DLD1 (cell line): ENCODE measurements around the gene OR6N1.

Source experiments
- in situ Hi-C: cut with HindIII; loops from 2 replicates; pipeline ENCODE4 v1.10.0; 2017; ENCODE audit warnings: low sequenced_read_pairs

OR6N1 gene

DNA sequence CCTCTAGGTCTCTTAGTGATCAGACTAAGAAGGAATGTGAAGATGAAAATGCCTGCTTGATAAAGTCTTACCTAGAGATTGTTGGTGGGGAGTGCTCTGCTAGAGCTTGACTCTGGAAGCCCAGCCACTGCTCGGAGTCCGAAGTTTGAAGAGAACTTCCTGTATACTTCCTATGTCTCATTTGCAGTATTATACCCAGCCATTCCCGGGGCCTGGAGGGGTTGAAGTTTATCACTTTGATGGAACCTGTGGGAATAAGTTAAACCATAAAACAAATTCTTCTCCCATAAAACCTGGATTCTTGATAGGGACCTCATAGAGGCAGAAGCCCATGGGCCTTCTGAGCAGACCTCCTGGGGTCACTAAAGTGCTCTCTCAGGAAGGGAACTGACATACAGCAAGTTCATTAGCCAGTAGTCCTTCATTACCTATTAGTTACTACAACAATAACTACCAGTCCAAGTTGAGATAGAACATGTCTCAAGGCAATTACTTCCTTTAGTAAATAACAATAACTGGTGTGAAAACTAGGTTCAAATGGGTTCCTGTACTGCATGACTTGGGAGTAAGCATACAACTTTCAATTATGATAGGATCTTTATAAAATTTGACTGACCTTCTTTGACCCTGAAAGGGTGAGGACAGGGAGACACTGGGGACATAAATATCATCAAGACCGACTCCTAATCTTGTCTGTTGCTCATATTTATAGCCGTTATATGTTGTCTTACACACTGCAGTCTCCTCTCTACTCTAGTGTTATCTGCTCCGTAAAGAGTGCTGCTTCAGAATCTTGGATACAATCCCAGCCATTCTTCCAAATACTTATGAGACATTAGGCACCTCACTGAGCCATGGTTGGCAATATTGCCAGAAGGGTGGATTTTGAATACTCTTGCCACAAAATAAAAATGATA lies at the start of gene OR6N1:
OR6N1 (minus strand) TSS at position 246 of the 917 bp plus-strand sequence. CDS start 5,513 bp downstream, outside the sequence.
- in situ Hi-C loops, result no loop called here

DNA sequence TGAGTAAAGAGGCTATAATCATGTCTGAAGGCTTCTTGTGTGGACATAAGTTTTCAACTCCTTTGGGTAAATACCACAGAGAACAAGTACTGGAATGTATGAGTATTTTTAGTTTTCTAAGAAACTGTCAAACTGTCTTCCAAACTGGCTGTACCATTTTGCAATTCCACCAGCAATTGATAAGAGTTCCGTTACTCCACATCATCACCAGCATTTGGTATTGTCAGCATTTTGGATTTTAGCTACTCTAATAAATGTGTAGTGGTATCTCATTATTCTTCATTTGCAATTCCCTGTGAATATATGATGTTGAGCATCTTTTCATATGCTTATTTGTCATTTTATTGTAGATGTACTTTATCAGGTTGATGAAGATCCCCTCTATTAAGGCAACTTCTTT lies 49.7 kb upstream of the OR6N1 start:
- in situ Hi-C loops, result no loop called here

GRCh38 chr1:158819461-158820443 lies 47.8 kb upstream of the OR6N1 start:
- in situ Hi-C loops, result no loop called here

GRCh38 chr1:158818975-158819431 lies 47.0 kb upstream of the OR6N1 start:
- in situ Hi-C loops, result no loop called here

- in situ Hi-C loops, result no loop called here
Observed at GRCh38 chr1:158818560-158818959, 46.6 kb upstream of the OR6N1 start.

DNA sequence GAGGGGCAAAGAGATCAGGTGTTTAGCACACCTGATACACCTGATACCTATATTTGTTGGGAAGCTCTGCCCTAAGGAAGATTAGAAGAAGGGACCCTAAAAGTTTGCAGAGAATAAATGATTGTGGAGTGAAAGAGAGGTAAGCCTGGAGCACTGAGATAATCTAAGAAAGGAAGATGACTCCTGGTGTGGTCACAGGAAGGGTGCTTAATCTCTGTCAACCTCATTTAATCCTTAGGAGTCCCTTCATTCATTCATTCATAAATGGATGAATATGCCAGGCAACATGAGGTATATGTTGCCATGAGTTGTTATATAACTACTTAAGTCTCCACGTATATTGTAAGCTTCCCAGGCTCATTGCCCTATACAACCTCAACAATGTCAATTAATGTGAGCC lies 43.0 kb upstream of the OR6N1 start:
- in situ Hi-C loops, result no loop called here

DNA sequence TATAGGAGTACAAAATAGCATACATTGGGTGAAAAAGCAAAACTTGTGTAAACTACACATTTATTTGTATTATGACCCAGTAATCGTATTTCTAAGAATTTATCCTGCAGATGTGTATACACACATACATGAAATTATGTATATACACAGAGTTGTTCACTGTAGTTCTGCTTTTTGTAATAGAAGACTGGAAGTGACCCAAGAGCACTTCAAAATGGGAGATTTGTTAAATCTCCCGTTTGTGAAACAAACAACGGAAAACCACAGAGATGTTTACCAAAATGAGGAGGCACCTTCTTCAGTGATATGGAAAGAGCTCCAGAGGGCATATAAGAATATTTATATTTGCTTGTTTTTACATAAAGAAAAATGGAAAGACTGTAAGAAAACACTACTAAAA lies 41.2 kb upstream of the OR6N1 start:
- in situ Hi-C loops, result no loop called here

DNA sequence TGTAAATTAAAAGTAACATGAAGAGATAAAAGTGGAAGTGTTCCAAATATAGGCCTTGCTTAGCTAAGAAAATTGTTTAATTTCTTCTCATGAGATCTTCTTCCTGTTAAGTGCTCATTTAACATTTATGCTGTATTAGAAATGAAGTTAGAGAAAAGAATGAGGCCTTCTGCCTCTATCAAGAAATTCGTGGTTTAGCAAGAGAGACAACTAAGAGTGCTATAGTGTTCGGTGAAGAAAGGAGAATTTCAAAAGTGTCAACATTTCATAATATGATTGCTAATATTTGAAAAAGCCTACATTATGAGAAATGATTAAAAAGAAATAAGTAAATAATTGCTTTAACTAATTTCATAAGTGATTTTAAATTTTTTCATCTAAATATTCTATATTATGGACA lies 40.3 kb upstream of the OR6N1 start:
- in situ Hi-C loops, result no loop called here

DNA sequence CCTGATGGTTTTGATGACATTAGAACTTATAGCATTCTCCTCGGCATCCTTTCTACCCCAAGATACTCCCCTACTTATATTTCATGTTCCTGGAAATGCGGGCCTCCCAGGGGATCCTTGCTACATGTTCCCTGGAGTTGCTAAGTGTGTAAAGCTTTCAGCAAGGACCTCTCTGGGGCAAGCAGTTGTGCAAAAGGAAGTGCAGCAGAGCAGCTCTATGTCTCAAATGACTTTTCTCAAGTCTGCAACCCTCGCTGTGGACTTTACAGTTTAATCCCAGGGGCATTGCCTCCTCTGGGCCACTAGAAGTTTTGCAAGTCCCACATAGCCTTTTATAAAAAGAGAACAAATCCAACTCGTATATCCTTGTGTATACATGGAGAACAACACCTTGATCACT lies 38.3 kb upstream of the OR6N1 start:
- in situ Hi-C loops, result no loop called here

DNA sequence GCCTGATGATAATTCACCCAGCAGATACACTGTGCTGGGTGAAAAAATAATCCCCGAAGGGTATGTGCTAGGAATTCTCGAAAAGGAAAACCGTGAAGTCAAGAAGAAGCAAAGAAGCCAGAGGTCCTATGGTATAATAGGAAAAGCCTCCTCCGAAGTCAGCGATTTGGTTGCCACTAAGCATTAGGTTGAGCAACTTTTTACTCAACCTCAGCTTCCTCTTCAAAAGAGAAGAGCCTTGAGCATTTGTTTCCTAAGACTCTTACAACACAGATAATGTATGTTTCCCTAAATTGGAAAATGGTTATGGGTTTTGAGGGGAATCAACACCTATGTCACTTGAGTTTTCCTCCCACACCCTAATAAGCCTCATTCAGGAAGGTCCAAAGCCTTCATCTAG lies 37.9 kb upstream of the OR6N1 start:
- in situ Hi-C loops, result no loop called here

GRCh38 chr1:158809256-158809655 lies 37.3 kb upstream of the OR6N1 start:
- in situ Hi-C loops, result no loop called here

GRCh38 chr1:158806916-158807536 lies 35.0 kb upstream of the OR6N1 start:
- in situ Hi-C loops, result no loop called here

DNA sequence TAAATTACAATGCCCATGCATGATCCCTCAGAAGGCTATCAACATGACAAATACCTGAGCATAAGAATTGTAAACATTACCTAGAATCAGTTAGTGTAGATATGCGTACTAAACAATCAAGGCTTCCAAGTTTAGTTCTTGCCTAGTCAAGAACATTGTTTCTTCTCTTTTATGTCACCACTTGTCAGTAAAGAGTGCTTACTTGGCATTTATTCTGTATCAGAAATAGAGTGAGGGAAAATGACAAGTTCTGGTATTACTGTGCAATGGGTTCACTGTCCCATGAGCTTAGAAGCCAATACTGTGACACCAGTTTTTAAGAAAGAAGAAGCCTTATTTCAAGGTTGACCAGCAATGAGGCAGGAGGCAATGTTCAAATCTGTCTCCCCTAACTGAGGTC lies 31.7 kb upstream of the OR6N1 start:
- in situ Hi-C loops, result no loop called here

GRCh38 chr1:158801396-158801795 lies 29.4 kb upstream of the OR6N1 start:
- in situ Hi-C loops, result no loop called here

- in situ Hi-C loops, result no loop called here
Observed at GRCh38 chr1:158800526-158800925, 28.5 kb upstream of the OR6N1 start.

- in situ Hi-C loops, result no loop called here
Observed at GRCh38 chr1:158799689-158800088, 27.7 kb upstream of the OR6N1 start.

GRCh38 chr1:158798531-158798930 lies 26.5 kb upstream of the OR6N1 start:
- in situ Hi-C loops, result no loop called here

DNA sequence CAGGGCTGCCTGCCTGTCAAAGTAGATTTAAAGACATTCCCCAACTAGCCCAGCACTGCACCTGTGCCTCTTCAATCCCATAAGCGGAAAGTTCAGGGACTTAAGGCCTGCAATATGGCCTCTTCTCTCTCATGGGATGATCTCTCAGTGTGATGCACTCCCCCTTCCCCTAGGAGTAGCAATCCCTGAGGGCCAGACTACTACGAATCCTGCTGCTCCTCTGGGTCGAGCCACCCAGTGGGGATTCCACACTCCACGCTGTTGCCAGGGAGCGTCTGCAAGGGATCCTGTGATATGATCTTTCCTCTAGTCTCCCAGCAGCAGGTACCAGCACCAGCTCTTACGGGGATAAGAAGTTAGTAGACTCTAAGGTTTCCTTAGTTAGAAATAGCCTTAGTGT lies 22.3 kb upstream of the OR6N1 start:
- in situ Hi-C loops, result no loop called here

DNA sequence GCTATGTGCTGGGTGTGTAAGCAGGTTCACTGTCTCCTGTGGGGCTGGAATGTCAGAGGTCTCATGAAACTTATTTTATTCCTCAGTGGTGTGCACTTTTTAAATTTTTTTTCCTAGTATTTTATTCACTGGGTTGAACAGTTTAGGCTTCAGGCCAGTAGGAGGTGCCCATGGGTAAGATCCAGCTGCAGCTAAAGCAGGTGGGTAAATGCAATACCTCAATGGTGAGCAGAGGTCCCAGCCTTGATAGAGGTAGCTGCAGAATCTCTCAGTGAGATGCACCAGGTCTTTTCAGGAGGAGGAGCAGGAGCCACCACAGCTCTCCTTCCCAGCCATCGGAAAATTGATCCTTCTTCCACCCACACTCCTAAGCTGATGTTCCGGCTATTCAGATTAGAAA lies 21.6 kb upstream of the OR6N1 start:
- in situ Hi-C loops, result no loop called here

GRCh38 chr1:158781104-158781503 lies 9.1 kb upstream of the OR6N1 start, which contains the start of gene OR6N2:
TSS of gene OR6N2 (minus strand) at chr1:158781204. CDS start at chr1:158777635, 3,569 bp downstream.
- in situ Hi-C loops, result no loop called here

DNA sequence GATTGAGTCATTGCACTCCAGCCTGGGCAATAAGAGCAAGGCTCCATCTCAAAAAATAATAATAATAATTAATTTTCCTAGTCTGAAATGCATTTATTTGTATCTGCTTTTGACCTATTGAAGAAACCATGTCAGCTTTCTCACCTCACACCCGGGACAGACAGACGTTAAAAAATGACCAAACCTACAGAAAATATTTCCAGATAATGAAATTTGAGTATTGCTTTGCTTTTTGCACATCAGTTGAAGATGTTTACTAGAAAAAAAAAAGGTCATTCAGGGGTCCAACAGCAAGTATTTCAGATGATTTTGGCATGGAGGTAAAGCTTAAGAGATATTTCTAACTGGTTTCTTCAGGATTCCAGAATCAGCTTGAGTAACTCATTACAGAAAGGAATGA lies 17.6 kb downstream of the OR6N1 start, which contains the start of gene OR6K6:
OR6K6 (plus strand) TSS at position 301 of the 400 bp plus-strand sequence. CDS start 168 bp downstream, outside the sequence.
- in situ Hi-C loops, result no loop called here
